ENCODE results near the gene GRXCR2.

- TF ChIP-seq POLR2A (IDR thresholded peaks at IDR 0.05; ENCODE audit: borderline replicate concordance, extremely low read depth, insufficient read depth, insufficient read length): no peak
- TF ChIP-seq, protein P1, sequence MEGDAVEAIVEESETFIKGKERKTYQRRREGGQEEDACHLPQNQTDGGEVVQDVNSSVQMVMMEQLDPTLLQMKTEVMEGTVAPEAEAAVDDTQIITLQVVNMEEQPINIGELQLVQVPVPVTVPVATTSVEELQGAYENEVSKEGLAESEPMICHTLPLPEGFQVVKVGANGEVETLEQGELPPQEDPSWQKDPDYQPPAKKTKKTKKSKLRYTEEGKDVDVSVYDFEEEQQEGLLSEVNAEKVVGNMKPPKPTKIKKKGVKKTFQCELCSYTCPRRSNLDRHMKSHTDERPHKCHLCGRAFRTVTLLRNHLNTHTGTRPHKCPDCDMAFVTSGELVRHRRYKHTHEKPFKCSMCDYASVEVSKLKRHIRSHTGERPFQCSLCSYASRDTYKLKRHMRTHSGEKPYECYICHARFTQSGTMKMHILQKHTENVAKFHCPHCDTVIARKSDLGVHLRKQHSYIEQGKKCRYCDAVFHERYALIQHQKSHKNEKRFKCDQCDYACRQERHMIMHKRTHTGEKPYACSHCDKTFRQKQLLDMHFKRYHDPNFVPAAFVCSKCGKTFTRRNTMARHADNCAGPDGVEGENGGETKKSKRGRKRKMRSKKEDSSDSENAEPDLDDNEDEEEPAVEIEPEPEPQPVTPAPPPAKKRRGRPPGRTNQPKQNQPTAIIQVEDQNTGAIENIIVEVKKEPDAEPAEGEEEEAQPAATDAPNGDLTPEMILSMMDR (IDR thresholded peaks at IDR 0.05 in 2 of 3, conservative IDR thresholded peaks at IDR 0.05 in 1 of 3; ENCODE audit: borderline replicate concordance in 1 of 3, insufficient read depth in 1 of 3, low read depth in 2 of 3, low read length in 2 of 3): 0 out of 6 replicates have a peak, but pooled peaks of 1 of the 3 experiments have one; percentile 17
- no peak for TF ChIP-seq RAD21 (IDR thresholded peaks at IDR 0.05; ENCODE audit: low read depth)
- no peak for TF ChIP-seq POLR2AphosphoS5 (IDR thresholded peaks at IDR 0.05; ENCODE audit: low read depth, low read length)
- no peak for TF ChIP-seq SRF (IDR thresholded peaks at IDR 0.05; ENCODE audit: low read depth)
- TF ChIP-seq TCF7L2 (IDR thresholded peaks at IDR 0.05; ENCODE audit: borderline replicate concordance, extremely low read depth, insufficient read depth, insufficient read length): no peak
- no peak for TF ChIP-seq REST (IDR thresholded peaks at IDR 0.05; ENCODE audit: low read depth)
- no peak for TF ChIP-seq EGR1 (IDR thresholded peaks at IDR 0.05; ENCODE audit: low read depth)
- no peak for TF ChIP-seq EZH2 (IDR thresholded peaks at IDR 0.05)
- TF ChIP-seq SIN3A (IDR thresholded peaks at IDR 0.05; ENCODE audit: low read depth): no peak
- no peak for TF ChIP-seq FOSL1 (IDR thresholded peaks at IDR 0.05; ENCODE audit: low read depth)
- no peak for TF ChIP-seq CEBPB (IDR thresholded peaks at IDR 0.05; ENCODE audit: low read depth)
Observed at GRCh38 chr5:145920542-145921210, 47.9 kb upstream of the GRXCR2 start.

Measured in HCT116 (cell line).